AG09309 (cell line): ENCODE results near the gene SNCAIP.

Source experiments
- DNase-seq: peaks from one replicate; pipeline ENCODE4 v3.0.0-alpha.2; 2010; ENCODE audit warnings: low read depth
- H3K4me3 ChIP-seq: 2 replicates; pipeline ENCODE4 v1.5.1; 2011; ENCODE audit warnings: mild to moderate bottlenecking, low read depth, low read length, moderate library complexity; ENCODE audit not compliant: control insufficient read depth
- TF ChIP-seq, protein P1 (sequence below): IDR thresholded peaks from 2 replicates; pipeline ENCODE4 v1.5.1; 2011; ENCODE audit warnings: mild to moderate bottlenecking, low read depth, low read length, inconsistent platforms; ENCODE audit not compliant: insufficient read depth, control insufficient read depth; ENCODE audit errors: missing control alignments

Gene SNCAIP

DNA sequence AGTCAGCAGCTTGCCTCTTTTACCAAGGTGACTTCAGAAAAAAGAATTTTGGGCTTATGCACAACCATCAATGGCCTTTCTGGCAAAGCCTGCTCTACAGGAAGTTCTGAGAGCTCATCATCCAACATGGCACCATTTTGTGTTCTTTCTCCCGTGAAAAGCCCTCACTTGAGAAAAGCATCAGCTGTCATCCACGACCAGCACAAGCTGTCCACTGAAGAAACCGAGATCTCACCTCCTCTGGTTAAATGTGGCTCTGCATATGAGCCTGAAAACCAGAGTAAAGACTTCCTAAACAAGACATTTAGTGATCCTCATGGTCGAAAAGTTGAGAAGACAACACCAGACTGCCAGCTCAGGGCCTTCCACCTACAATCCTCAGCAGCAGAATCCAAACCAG, 111.2 kb downstream of the SNCAIP start:
- TF ChIP-seq, protein P1, sequence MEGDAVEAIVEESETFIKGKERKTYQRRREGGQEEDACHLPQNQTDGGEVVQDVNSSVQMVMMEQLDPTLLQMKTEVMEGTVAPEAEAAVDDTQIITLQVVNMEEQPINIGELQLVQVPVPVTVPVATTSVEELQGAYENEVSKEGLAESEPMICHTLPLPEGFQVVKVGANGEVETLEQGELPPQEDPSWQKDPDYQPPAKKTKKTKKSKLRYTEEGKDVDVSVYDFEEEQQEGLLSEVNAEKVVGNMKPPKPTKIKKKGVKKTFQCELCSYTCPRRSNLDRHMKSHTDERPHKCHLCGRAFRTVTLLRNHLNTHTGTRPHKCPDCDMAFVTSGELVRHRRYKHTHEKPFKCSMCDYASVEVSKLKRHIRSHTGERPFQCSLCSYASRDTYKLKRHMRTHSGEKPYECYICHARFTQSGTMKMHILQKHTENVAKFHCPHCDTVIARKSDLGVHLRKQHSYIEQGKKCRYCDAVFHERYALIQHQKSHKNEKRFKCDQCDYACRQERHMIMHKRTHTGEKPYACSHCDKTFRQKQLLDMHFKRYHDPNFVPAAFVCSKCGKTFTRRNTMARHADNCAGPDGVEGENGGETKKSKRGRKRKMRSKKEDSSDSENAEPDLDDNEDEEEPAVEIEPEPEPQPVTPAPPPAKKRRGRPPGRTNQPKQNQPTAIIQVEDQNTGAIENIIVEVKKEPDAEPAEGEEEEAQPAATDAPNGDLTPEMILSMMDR, result no peak
- no peak for DNase-seq
- H3K4me3 ChIP-seq, result no peak overlapping the region

DNA sequence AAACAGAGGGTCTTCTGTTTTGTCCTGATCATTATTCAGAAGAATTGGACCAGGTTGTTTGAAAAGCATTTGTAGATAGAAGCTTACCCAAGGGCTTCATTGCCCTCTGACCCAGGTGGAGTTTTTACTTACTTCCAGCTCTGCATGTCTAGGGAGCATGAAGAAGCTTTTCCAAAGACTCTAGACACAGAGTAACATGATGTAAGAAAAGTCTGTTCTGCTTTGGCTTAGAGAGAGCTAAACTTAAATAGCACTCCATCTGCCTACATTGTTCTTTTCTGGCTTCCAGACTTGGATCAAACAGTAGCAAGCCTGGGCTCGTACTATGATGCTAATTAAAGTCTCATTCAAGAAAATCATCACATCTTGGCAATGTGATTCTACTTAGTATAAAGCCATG, 112.1 kb downstream of the SNCAIP start:
- no peak overlapping the region for H3K4me3 ChIP-seq
- TF ChIP-seq, protein P1, result no peak
- DNase-seq, result no peak

DNA sequence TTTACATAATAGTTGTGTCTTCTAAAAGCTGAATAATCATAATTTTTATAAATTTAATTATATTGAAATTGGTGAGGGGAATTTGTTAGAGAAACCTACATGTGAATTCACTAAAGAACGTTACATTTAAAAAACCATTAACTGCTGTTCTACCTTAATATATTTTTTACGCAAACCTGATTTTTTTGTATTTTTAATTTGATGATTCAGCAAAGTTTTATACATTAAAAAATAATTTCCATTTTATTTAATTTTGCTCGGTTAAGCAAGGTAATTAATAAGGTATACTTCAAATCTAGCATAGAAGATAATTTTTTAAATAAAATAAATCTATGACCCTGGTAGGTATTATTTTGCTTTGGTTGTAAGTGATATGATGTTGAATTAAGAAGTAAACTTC, 114.3 kb downstream of the SNCAIP start:
- no peak for DNase-seq
- H3K4me3 ChIP-seq, result no peak overlapping the region
- TF ChIP-seq, protein P1, result no peak

DNA sequence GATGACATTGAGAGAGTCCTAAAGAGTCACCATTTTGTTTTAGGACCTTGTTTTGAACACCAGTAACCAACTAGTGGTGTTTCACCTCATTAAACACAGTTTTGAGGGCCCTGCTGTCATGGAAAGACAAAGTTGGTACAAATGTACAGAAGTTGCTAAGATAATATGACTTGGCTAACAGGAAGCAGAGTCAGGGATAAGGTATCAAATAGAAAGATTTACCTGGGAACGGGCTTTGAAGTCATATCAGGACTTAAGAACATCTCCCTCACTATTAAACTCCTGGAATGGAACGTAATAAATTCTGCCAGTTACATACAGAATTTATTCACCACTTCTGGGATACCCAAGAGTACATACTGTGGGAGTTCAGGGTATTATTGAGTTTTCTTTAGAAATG, 115.6 kb downstream of the SNCAIP start:
- DNase-seq, result no peak
- TF ChIP-seq, protein P1, result no peak
- no peak overlapping the region for H3K4me3 ChIP-seq

DNA sequence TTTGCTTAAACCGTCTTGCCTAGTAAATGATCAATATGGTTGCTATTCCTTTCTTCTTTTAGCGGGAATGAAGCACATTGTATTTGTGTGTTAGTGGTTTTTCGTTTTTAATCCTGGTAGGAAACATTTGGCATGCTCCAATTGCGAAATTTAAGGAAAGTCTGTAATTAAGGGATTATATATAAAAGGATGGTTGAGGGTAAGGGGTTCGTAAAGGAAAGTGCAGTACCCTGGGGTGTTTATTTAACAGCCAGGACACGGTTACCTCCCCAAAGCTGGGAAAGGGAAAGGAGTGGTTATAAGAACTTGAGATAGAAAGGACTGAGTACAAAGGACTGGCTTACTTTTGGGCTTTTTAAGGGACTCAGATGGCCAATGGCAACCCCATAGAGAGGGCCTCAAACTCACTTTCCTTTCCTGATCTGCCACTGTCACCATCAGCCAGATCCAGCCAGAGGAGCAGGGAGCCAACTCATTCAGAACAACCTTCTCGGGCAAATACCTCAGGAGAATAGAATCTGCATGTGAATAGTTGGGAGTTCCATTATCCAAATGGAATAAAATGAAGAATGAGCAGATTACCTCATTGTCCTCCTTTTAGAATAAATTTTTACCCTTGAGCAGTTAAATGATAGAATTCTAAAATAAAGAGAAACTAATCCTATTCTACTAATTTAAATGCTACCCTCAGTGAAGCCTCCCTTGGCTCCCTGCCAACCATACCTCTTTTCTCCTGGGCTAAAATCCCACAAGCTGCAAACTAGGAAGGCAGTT, 117.7 kb downstream of the SNCAIP start:
- DNase-seq, result no peak
- no peak overlapping the region for H3K4me3 ChIP-seq
- TF ChIP-seq, protein P1, result no peak

DNA sequence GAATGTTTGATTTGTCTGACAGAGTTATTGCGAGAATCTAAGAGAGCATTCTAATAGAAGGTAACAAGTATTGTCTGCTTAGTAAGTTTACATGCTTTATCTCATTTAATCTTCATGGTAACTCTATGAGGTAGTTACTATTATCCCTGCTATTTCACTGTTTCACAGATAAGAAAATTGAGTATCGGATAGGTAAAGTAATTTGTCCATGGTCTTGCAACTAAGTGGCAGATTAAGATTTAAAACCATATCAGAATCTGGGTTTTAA, 118.2 kb downstream of the SNCAIP start:
- TF ChIP-seq, protein P1, result no peak
- no peak for DNase-seq

More for the DNA sequence above, 118.2 kb downstream of the SNCAIP start:
- H3K4me3 ChIP-seq, result no peak overlapping the region
